Gastroesophageal sphincter (tissue), 4 donors: Measurements from ENCODE around the gene CTNNA3. TPM values are rescaled to one million over a fixed set of nuclear protein-coding genes. Genes with fewer than 3 reads are reported as not detected.

Experiments used
- ATAC-seq: fragments of 150-250 bp; one replicate; pipeline ENCODE4 v1.9.1; 2016; ENCODE audit warnings: mild to moderate bottlenecking, moderate library complexity
- H3K27ac ChIP-seq, 4 donors: fragments of 200-600 bp; sonication (generic) in 3 of 4; 1 replicate in 3 of 4; 2 replicates in 1 of 4; pipeline ENCODE4 v1.5.1; 2016 to 2019
- H3K27me3 ChIP-seq: fragments of 200-600 bp; sonication (generic); one replicate; pipeline ENCODE4 v1.5.1; 2019
- H3K36me3 ChIP-seq, 2 donors: fragments of 200-600 bp; sonication (generic); one replicate each; pipeline ENCODE4 v1.5.1; 2019; ENCODE audit warnings: control low read depth in 1 of 2
- H3K4me1 ChIP-seq, 3 donors: fragments of 200-600 bp; sonication (generic); 1 replicate in 2 of 3; 2 replicates in 1 of 3; pipeline ENCODE4 v1.5.1; 2016 to 2019; ENCODE audit warnings: control low read depth in 2 of 3
- H3K4me3 ChIP-seq, 2 donors: fragments of 200-600 bp; sonication (generic); one replicate each; pipeline ENCODE4 v1.5.1; 2019; ENCODE audit warnings: mild to moderate bottlenecking in 1 of 2, moderate library complexity in 1 of 2
- H3K9me3 ChIP-seq, 3 donors: fragments of 200-600 bp; sonication (generic); one replicate each; pipeline ENCODE4 v1.5.1; 2017 to 2019; ENCODE audit warnings: control low read depth in 2 of 3
- CTCF ChIP-seq, 4 experiments: fragments of 200-600 bp in 2 of 4; fragments of 450-650 bp in 2 of 4; sonication (generic) in 1 of 4; IDR thresholded peaks; one replicate each; pipeline ENCODE4 v1.5.1; 2017 to 2019; ENCODE audit warnings: antibody characterized with exemption in 4 of 4, mild to moderate bottlenecking in 2 of 4, moderate library complexity in 2 of 4
- EP300 ChIP-seq: sonication (generic); formaldehyde crosslinking; IDR thresholded peaks from one replicate; pipeline ENCODE4 v1.6.1; 2017; ENCODE audit warnings: antibody characterized with exemption, mild to moderate bottlenecking
- POLR2A ChIP-seq, 2 donors: fragments of 450-650 bp; IDR thresholded peaks; one replicate each; pipeline ENCODE4 v1.6.1; 2017; ENCODE audit warnings: antibody characterized with exemption in 2 of 2, mild to moderate bottlenecking in 2 of 2, moderate library complexity in 1 of 2
- POLR2AphosphoS5 ChIP-seq: sonication (generic); formaldehyde crosslinking; IDR thresholded peaks from one replicate; pipeline ENCODE4 v1.6.1; 2017; ENCODE audit warnings: antibody characterized with exemption
- WGBS, 2 donors: methylation state at CpG; one replicate each; pipeline ENCODE4 v1.1.5; 2018; ENCODE audit warnings: low coverage in 1 of 2; 5-methylcytosine and 5-hydroxymethylcytosine counted together
- total RNA-seq, 4 donors: library from RNA; depleted of rRNA; stranded (reverse); fragments of >200 nt; gene quantifications; one replicate each; pipeline ENCODE4 v1.1.0, GENCODE V29; 2016

The CTNNA3 gene
- total RNA-seq, 4 donors from 2014 or later = 5.1 to 22.0 (median 13.8) TPM

GRCh38 chr10:67612176-67612575 lies 83.8 kb downstream of the CTNNA3 start:
- no peak for TF ChIP-seq POLR2A (IDR thresholded peaks at IDR 0.05)
- no peak for TF ChIP-seq EP300
- no peak for TF ChIP-seq CTCF (IDR thresholded peaks at IDR 0.05)
- no peak for TF ChIP-seq POLR2AphosphoS5
- Histone ChIP-seq H3K36me3 (no peaks in the 10 kb centered on the region), H3K9me3 (no peaks in the 10 kb centered on the region), H3K27me3 (no peaks in the 10 kb centered on the region), H3K4me3 (no peak overlapping the region), H3K27ac (no peak overlapping the region), H3K4me1 (no peaks in the 10 kb centered on the region)
- ATAC-seq = no peak

- Histone ChIP-seq H3K27ac (no peak overlapping the region), H3K36me3 (no peaks in the 10 kb centered on the region), H3K9me3 (no peaks in the 10 kb centered on the region), H3K4me1 (peaks cover 0 to 10% (median 0%) of the 10 kb centered on the region in 3 donors), H3K4me3 (no peak overlapping the region), H3K27me3 (no peaks in the 10 kb centered on the region)
- no peak for TF ChIP-seq POLR2AphosphoS5
- TF ChIP-seq EP300 = no peak
- no peak for TF ChIP-seq POLR2A (IDR thresholded peaks at IDR 0.05)
- TF ChIP-seq CTCF (IDR thresholded peaks at IDR 0.05) = no peak
- ATAC-seq = no peak
- 63 to 69% methylated on average over 6 of the region's 6 CpGs for WGBS, 2 donors
Measured at GRCh38 chr10:67609996-67610793, 85.8 kb downstream of the CTNNA3 start.

- H3K36me3 ChIP-seq = no peaks in the 10 kb centered on the region
- WGBS, 2 donors = 93 to 100% methylated on average over 2 of the region's 2 CpGs
- ATAC-seq = no peak
- H3K4me3 ChIP-seq = no peak overlapping the region
- no peaks in the 10 kb centered on the region for H3K27me3 ChIP-seq
- H3K4me1 ChIP-seq = peaks cover 0 to 10% (median 0%) of the 10 kb centered on the region in 3 donors
- no peak for TF ChIP-seq POLR2A (IDR thresholded peaks at IDR 0.05)
- TF ChIP-seq POLR2AphosphoS5 = no peak
- no peak for TF ChIP-seq EP300
- no peak for TF ChIP-seq CTCF (IDR thresholded peaks at IDR 0.05)
- H3K9me3 ChIP-seq = no peaks in the 10 kb centered on the region
- H3K27ac ChIP-seq = no peak overlapping the region
Measured at GRCh38 chr10:67608001-67608400, 88.0 kb downstream of the CTNNA3 start.

- Histone ChIP-seq H3K27me3 (no peaks in the 10 kb centered on the region), H3K4me3 (no peak overlapping the region), H3K27ac (peak overlapping the region in 1 of 4 donors; percentile 54), H3K9me3 (no peaks in the 10 kb centered on the region), H3K4me1 (peaks cover 0 to 12% (median 0%) of the 10 kb centered on the region in 3 donors), H3K36me3 (no peaks in the 10 kb centered on the region)
- 11 to 18% methylated on average over 1 of the region's 1 CpG for WGBS, 2 donors
- ATAC-seq = no peak
- TF ChIP-seq CTCF (IDR thresholded peaks at IDR 0.05) (no peak), POLR2AphosphoS5 (no peak), POLR2A (IDR thresholded peaks at IDR 0.05) (no peak), EP300 (no peak)
Measured at GRCh38 chr10:67607472-67607871, 88.5 kb downstream of the CTNNA3 start.

- H3K27me3 ChIP-seq = no peaks in the 10 kb centered on the region
- no peaks in the 10 kb centered on the region for H3K36me3 ChIP-seq
- H3K4me3 ChIP-seq = no peak overlapping the region
- H3K27ac ChIP-seq = peak overlapping the region in 3 of 4 donors; percentile 9 to 54 (median 48)
- H3K4me1 ChIP-seq = peaks cover 0 to 17% (median 0%) of the 10 kb centered on the region in 3 donors
- no peak for ATAC-seq
- WGBS, 2 donors = 27 to 33% methylated on average over 2 to 3 of the region's 3 CpGs
- no peaks in the 10 kb centered on the region for H3K9me3 ChIP-seq
- TF ChIP-seq POLR2A (IDR thresholded peaks at IDR 0.05) = no peak
- no peak for TF ChIP-seq POLR2AphosphoS5
Measured at GRCh38 chr10:67606572-67606971, 89.4 kb downstream of the CTNNA3 start.
